SK-N-MC (cell line): ENCODE results near the gene NDUFS6.

Experiments used
- EZH2 ChIP-seq: fragments of 200-600 bp; sonication (generic); IDR thresholded peaks from one replicate; pipeline ENCODE4 v1.6.1; 2017; ENCODE audit warnings: antibody characterized with exemption
- POLR2AphosphoS5 ChIP-seq: IDR thresholded peaks from 2 replicates; pipeline ENCODE4 v1.6.1; 2012; ENCODE audit warnings: mild to moderate bottlenecking, low read depth, low read length, borderline replicate concordance

- TF ChIP-seq EZH2 (no peak), POLR2AphosphoS5 (no peak)
Measured at GRCh38 chr5:1860021-1860610, 58.9 kb downstream of the NDUFS6 start.
